ENCODE results near the gene CCL5.

The CCL5 gene

GRCh38 chr17:35846055-35846809 is 33.9 kb downstream of the CCL5 start:
- Mint-ChIP-seq H3K27ac (no peak overlapping the region), H3K9me3 (no peaks in the 10 kb centered on the region), H3K27me3 (ENCODE audit: low read depth, poor library complexity) (peaks cover 3% of the 10 kb centered on the region), H3K36me3 (ENCODE audit: low read depth) (peaks cover 67% of the 10 kb centered on the region), H3K4me1 (peaks cover 7% of the 10 kb centered on the region), H3K4me3 (no peak overlapping the region)
- no peak for DNase-seq
- no peak for TF ChIP-seq CTCF (IDR thresholded peaks at IDR 0.05)

- Mint-ChIP-seq H3K9me3 (no peaks in the 10 kb centered on the region), H3K27ac (no peak overlapping the region), H3K27me3 (ENCODE audit: low read depth, poor library complexity) (peaks cover 3% of the 10 kb centered on the region), H3K36me3 (ENCODE audit: low read depth) (peaks cover 64% of the 10 kb centered on the region), H3K4me1 (peaks cover 2% of the 10 kb centered on the region), H3K4me3 (no peak overlapping the region)
- no peak for TF ChIP-seq CTCF (IDR thresholded peaks at IDR 0.05)
- no peak for DNase-seq
These were observed 35.6 kb downstream of the CCL5 start for GRCh38 chr17:35844547-35844946.

GRCh38 chr17:35843698-35844097 is 36.5 kb downstream of the CCL5 start:
- no peak for TF ChIP-seq CTCF (IDR thresholded peaks at IDR 0.05)
- H3K36me3 Mint-ChIP-seq (ENCODE audit: low read depth): peaks cover 63% of the 10 kb centered on the region

GRCh38 chr17:35842239-35842638 is 37.9 kb downstream of the CCL5 start:
- Mint-ChIP-seq H3K27me3 (ENCODE audit: low read depth, poor library complexity) (peaks cover 3% of the 10 kb centered on the region), H3K9me3 (no peaks in the 10 kb centered on the region), H3K36me3 (ENCODE audit: low read depth) (peaks cover 70% of the 10 kb centered on the region), H3K27ac (no peak overlapping the region), H3K4me3 (no peak overlapping the region), H3K4me1 (no peaks in the 10 kb centered on the region)
- no peak for TF ChIP-seq CTCF (IDR thresholded peaks at IDR 0.05)
- no peak for DNase-seq

More at GRCh38 chr17:35843698-35844097, 36.5 kb downstream of the CCL5 start:
- Mint-ChIP-seq H3K9me3 (no peaks in the 10 kb centered on the region), H3K4me1 (no peaks in the 10 kb centered on the region), H3K27ac (peak overlapping the region; percentile 60), H3K4me3 (no peak overlapping the region), H3K27me3 (ENCODE audit: low read depth, poor library complexity) (peaks cover 3% of the 10 kb centered on the region)
- DNase-seq: no peak

- no peak for TF ChIP-seq CTCF (IDR thresholded peaks at IDR 0.05)
- no peak for DNase-seq
- no peaks in the 10 kb centered on the region for H3K4me1 Mint-ChIP-seq
- H3K27me3 Mint-ChIP-seq (ENCODE audit: low read depth, poor library complexity): peaks cover 3% of the 10 kb centered on the region
- H3K4me3 Mint-ChIP-seq: no peak overlapping the region
- H3K27ac Mint-ChIP-seq: no peak overlapping the region
- peaks cover 71% of the 10 kb centered on the region for H3K36me3 Mint-ChIP-seq (ENCODE audit: low read depth)
- H3K9me3 Mint-ChIP-seq: no peaks in the 10 kb centered on the region
These were observed 38.7 kb downstream of the CCL5 start for GRCh38 chr17:35841505-35841904.

- no peak for DNase-seq
- Mint-ChIP-seq H3K9me3 (no peaks in the 10 kb centered on the region), H3K4me3 (no peak overlapping the region), H3K36me3 (ENCODE audit: low read depth) (peaks cover 72% of the 10 kb centered on the region), H3K27ac (no peak overlapping the region), H3K27me3 (ENCODE audit: low read depth, poor library complexity) (peaks cover 3% of the 10 kb centered on the region), H3K4me1 (no peaks in the 10 kb centered on the region)
- no peak for TF ChIP-seq CTCF (IDR thresholded peaks at IDR 0.05)
These were observed 39.1 kb downstream of the CCL5 start for GRCh38 chr17:35841101-35841500.

All from nephron progenitor cell (in vitro differentiated cells).